Stimulated activated CD4-positive, alpha-beta T cell treated with anti-CD3 and anti-CD28 coated beads, TNF-alpha, amount 100 ng/mL, for 1 hour (primary cell): ENCODE measurements around the gene ZNF888.
A peak's percentile ranks its signal among the peaks of the same experiment; 100 is the strongest.
"Not testable (repeated sequence)": the region's sequence is repeated elsewhere in the genome, so short reads cannot be mapped to it uniquely, and the experiment has no call there.

ENCODE experiments used
- DNase-seq, 3 donors: peaks; one replicate each; pipeline ENCODE4 v3.0.0-alpha.2; 2020; ENCODE audit warnings: low read depth in 3 of 3, low spot score in 1 of 3

Gene ZNF888

GRCh38 chr19:52922841-52923777 is at the start of gene ZNF888:
TSS of gene ZNF888 (minus strand) at chr19:52923428. CDS start at chr19:52917873, 5,555 bp downstream.
- peak; percentile 48 to 77 (median 67) for DNase-seq

- no peak for DNase-seq
Measured at GRCh38 chr19:52967772-52968171, 44.5 kb upstream of the ZNF888 start.

DNA sequence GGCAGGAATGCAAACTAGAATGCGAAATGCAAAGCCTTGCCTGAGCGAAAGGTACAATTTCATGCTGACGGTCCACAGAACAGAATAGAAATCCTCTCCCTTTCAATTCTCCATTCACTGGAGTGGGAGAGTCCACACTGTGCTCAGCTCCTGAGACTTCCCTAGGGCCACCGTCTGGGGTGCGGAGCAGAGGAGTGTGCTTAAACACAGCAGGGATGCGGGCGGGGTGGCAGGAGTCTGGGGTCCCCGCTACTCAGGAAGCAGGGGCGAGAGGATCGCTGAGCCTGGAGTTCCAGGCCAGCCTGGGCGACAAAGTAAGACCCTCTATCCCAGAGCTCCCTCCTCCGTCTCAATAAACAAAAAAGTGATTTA is 40.0 kb upstream of the ZNF888 start:
- no peak for DNase-seq

DNA sequence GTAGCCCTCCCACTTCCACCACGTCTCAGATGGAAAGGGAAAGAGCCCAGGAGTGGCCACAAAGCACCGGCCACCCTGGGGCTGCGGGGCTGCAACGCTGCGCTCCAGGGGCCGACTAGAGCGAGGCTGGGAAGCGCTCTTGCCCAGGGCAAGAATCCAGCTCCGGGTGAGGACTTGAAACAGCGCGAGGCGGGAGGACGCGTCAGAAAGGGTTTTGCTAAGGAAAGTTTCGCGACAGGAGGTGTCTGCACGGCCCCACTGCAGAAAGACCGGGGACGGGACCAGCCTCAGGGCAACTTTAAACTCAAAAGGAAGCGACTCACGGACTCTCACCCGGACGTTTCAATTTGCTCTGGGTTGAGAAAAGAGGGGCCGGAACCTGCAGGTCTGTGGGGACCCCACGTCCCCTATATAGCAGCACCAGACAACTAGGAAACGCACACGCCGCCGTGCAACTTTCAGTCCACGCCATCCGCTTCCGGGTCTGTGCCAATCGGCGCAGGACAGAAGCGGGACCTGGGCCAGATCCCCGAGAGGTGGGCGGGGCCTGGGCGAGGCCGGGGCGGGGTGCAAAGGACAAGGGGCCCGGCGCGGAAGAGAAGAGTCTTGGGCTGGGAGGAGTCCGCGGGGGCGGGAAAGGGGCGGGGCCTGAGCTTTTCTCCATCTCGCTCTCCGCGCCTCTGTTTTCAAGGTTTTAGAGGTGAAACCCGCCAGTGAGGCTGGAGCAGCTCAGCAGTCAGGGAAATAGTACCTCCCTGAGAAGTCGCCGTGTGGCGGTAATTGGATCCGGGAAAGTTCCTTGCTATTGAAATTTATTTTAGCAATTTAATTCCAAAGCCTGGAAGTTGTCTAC is 39.4 kb upstream of the ZNF888 start, which contains the start of gene ZNF816:
Gene ZNF816, minus strand, starts transcription at position 488 of the 853 bp plus-strand sequence. CDS start 6,792 bp downstream, outside the sequence.
- peak; percentile 96 to 99 (median 97) for DNase-seq

- DNase-seq: no peak
Measured at GRCh38 chr19:52961981-52962380, 38.8 kb upstream of the ZNF888 start.

GRCh38 chr19:52959613-52960295 is 36.5 kb upstream of the ZNF888 start:
- DNase-seq: no peak

DNA sequence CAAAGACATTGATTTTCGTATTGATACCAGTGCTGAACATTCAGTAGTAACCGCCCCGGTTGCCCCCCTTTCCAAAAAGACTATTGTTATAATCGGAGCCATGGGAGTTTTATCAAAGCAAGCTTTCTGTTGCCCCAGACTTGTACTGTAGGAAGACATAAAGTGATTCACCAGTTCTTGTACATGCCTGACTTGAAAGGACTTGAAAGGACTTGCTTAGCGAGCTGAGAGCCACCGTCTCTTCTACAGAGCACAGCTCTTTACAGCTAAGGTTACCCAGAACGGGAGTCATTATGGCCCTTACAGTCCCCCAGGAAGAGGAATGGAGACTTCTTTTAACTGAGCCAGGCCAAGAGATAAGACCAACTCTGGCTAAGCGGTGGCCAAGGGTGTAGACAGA is 34.4 kb upstream of the ZNF888 start:
- no peak for DNase-seq

GRCh38 chr19:52956917-52957316 is 33.7 kb upstream of the ZNF888 start:
- no peak for DNase-seq

- DNase-seq: no peak
Measured at GRCh38 chr19:52949422-52949821, 26.2 kb upstream of the ZNF888 start.

- DNase-seq: no peak
Measured at GRCh38 chr19:52948025-52948770, 25.0 kb upstream of the ZNF888 start.

- no peak for DNase-seq
Measured at GRCh38 chr19:52946322-52947310, 23.4 kb upstream of the ZNF888 start.

DNA sequence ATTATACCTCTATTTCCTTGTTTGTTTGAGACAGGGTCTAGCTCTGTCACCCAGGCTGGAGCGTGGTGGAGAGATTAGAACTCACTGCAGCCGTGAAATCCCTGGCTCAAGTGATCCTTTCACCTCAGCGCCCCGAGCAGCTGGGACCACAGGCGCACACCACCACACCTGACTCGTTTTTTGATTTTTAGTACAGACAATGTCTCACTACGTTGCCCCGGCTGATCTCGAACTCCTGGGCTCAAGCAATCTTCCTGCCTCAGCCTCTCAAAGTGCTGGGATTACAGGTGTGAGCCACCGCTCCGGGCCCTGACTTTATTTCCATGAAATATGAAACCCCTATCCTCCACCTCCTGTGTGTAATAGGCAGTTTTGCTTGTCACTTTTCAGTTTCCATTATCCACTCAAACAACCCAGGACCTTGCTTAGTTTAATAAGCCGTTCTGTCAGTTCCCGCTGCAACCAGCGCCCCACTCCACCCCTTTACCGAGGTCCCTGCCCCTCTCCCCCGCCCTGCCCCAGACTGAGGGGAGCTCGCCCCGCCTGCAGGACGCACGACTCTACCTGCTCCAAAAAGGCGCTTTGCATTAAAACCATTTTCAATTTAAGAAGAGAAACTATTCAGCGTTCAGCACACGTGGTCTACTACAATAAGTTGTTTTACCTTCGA is 22.6 kb upstream of the ZNF888 start:
- DNase-seq: no peak

DNA sequence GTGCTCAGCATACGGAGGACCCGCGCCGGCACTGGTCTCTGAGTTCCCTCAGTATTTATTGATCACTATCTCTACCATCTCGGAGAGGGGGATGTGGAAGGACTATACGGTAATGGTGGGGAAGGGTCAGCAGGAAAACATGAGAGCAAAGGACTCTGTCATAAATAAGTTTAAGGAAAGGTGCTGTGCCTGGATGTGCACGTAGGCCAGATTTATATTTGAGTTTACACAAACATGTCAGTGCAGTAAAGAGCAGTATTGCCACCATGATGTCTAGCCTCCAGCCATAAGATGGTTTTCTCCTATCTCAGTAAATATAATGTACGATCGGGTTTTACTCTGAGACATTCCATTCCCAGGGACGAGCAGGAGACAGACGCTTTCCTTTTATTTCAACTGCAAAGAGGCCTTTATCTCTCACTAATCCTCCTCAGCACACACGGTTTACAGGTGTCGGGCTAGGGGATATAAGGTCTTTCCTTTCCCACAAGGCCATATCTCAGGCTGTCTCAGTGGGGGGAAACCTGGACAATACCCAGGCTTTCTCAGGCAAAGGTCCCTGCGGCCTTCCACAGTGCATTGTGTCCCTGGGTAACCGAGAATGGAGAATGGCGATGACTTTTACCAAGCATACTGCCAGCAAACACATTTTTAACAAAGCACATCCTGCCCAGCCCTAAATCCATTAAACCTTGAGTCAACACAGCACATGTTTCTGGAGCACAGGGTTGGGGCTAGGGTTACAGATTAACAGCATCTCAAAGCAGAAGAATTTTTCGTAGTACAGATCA is 21.7 kb upstream of the ZNF888 start:
- DNase-seq: not testable (repeated sequence)

GRCh38 chr19:52943884-52944643 is 20.8 kb upstream of the ZNF888 start:
- DNase-seq: no peak

GRCh38 chr19:52943134-52943883 is 20.1 kb upstream of the ZNF888 start:
- DNase-seq: no peak

GRCh38 chr19:52942386-52943133 is 19.3 kb upstream of the ZNF888 start:
- DNase-seq: peak; percentile 81 to 95 (median 87)
